Left lung (tissue), 10 donors: ENCODE data around the gene LAMTOR3. TPM values are rescaled to one million over a fixed set of nuclear protein-coding genes. Genes with fewer than 3 reads are reported as not detected.

Source experiments
- ATAC-seq: fragments of 200-7000 bp; cut with Tn5 transposase; one replicate; pipeline ENCODE4 v1.9.1; 2020; ENCODE audit warnings: moderate library complexity
- DNase-seq, 4 donors: peaks; one replicate each; pipeline ENCODE4 v3.0.0-alpha.2; 2013 to 2020
- H3K27ac ChIP-seq, 2 donors: fragments of 200-600 bp; sonication (generic) in 1 of 2; one replicate each; pipeline versions ENCODE4 v1.5.0 to v1.8.0; 2020 to 2021
- H3K27me3 ChIP-seq, 2 donors: fragments of 200-600 bp; sonication (generic) in 1 of 2; one replicate each; pipeline versions ENCODE4 v1.5.0 to v1.8.0; 2020 to 2021
- H3K36me3 ChIP-seq, 2 donors: fragments of 200-600 bp; sonication (generic) in 1 of 2; one replicate each; pipeline versions ENCODE4 v1.5.0 to v1.8.0; 2020 to 2021
- H3K4me1 ChIP-seq, 2 donors: fragments of 200-600 bp; one replicate each; pipeline ENCODE4 v1.8.0; 2021
- H3K4me3 ChIP-seq, 2 donors: fragments of 200-600 bp; sonication (generic) in 1 of 2; one replicate each; pipeline versions ENCODE4 v1.5.0 to v1.8.0; 2020 to 2021; ENCODE audit warnings: mild to moderate bottlenecking in 1 of 2
- H3K9me3 ChIP-seq, 2 donors: fragments of 200-600 bp; sonication (generic) in 1 of 2; one replicate each; pipeline versions ENCODE4 v1.5.0 to v1.8.0; 2020 to 2021
- CTCF ChIP-seq, 2 donors: fragments of 200-600 bp; sonication (generic) in 1 of 2; IDR thresholded peaks; one replicate each; pipeline versions ENCODE4 v1.5.0 to v1.8.0; 2021; ENCODE audit warnings: antibody characterized with exemption in 2 of 2
- intact Hi-C, 2 donors: fragments of 100-400 bp; cut with DNase I; formaldehyde crosslinking; loops; one replicate each; pipeline versions ENCODE4 v1.11.2 to v1.14.2; 2022
- polyA plus RNA-seq, 6 donors: library from polyadenylated mRNA; unstranded; fragments of 120-200 nt; gene quantifications; one replicate each; pipeline ENCODE4 v1.2.1, GENCODE V29; 2013; ENCODE audit not compliant: insufficient read length in 6 of 6
- total RNA-seq, 2 donors: library from RNA; stranded (reverse); fragmentation: NEBNext Ultra II Directional; extraction: Animal tissue kit (Norgen Biotek cat#: 25700); gene quantifications; one replicate each; pipeline ENCODE4 v1.2.1, GENCODE V29; 2021
- donor health status: DM: no; HTN: yes; CAD: no.
- donor health status: DM: no; HTN: no; CAD: no.

The LAMTOR3 gene
- total and polyA plus RNA-seq, 8 donors = 41.9 to 79.6 (median 68.1) TPM

- Histone ChIP-seq H3K27ac (no peak overlapping the region), H3K4me3 (no peak overlapping the region), H3K36me3 (peaks cover 0 to 34% of the 10 kb centered on the region in 2 donors), H3K9me3 (no peaks in the 10 kb centered on the region), H3K4me1 (no peaks in the 10 kb centered on the region), H3K27me3 (no peaks in the 10 kb centered on the region)
- intact Hi-C loops = no loop called here
- no peak for TF ChIP-seq CTCF (IDR thresholded peaks at IDR 0.05)
- ATAC-seq = no peak
- DNase-seq = no peak
Observed at GRCh38 chr4:99875071-99875470, 19.2 kb downstream of the LAMTOR3 start.

GRCh38 chr4:99872570-99872969 is 21.7 kb downstream of the LAMTOR3 start:
- no peak for TF ChIP-seq CTCF (IDR thresholded peaks at IDR 0.05)
- no peak for DNase-seq
- intact Hi-C loops = no loop called here
- no peak for ATAC-seq
- Histone ChIP-seq H3K36me3 (peaks cover 0 to 22% of the 10 kb centered on the region in 2 donors), H3K4me1 (no peaks in the 10 kb centered on the region), H3K27ac (no peak overlapping the region), H3K4me3 (no peak overlapping the region), H3K9me3 (no peaks in the 10 kb centered on the region), H3K27me3 (no peaks in the 10 kb centered on the region)

- TF ChIP-seq CTCF (IDR thresholded peaks at IDR 0.05) = no peak
- Histone ChIP-seq H3K9me3 (no peaks in the 10 kb centered on the region), H3K4me1 (no peaks in the 10 kb centered on the region), H3K4me3 (no peak overlapping the region), H3K27ac (no peak overlapping the region), H3K27me3 (no peaks in the 10 kb centered on the region), H3K36me3 (peaks cover 0 to 16% of the 10 kb centered on the region in 2 donors)
- DNase-seq (no peak), ATAC-seq (no peak)
- intact Hi-C loops = no loop called here
Observed at GRCh38 chr4:99868126-99868596, 26.1 kb downstream of the LAMTOR3 start.

DNA sequence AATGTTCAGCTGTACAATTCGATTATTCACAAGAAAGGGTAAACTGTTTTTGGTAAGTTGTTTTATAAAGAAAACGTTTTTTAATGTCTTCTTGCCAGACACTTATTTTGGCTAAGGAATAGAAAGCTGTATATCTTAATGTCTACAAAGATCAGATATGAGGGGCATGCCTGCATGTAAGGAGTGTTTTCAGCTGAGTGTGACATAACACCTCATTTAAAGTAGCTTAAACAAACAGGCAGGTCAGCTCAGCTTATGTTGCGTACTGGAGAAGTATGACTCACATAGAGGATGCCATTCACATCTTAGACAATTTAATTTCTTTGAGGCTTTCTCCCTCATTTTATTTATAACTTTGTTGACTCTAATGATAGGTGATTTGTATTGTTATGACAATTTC is 30.4 kb downstream of the LAMTOR3 start:
- H3K36me3 ChIP-seq = peaks cover 0 to 13% of the 10 kb centered on the region in 2 donors
- H3K4me1 ChIP-seq = peaks cover 0 to 12% of the 10 kb centered on the region in 2 donors
- intact Hi-C loops = no loop called here
- ATAC-seq (peak; percentile 50), DNase-seq (peak in 2 of 4 donors; percentile 47 to 65)
- no peak for TF ChIP-seq CTCF (IDR thresholded peaks at IDR 0.05)
- H3K4me3 ChIP-seq = no peak overlapping the region
- no peaks in the 10 kb centered on the region for H3K9me3 ChIP-seq
- no peak overlapping the region for H3K27ac ChIP-seq
- H3K27me3 ChIP-seq = no peaks in the 10 kb centered on the region

GRCh38 chr4:99861120-99861905 is 32.9 kb downstream of the LAMTOR3 start:
- TF ChIP-seq CTCF (IDR thresholded peaks at IDR 0.05) = no peak
- Histone ChIP-seq H3K36me3 (peaks cover 0 to 3% of the 10 kb centered on the region in 2 donors), H3K27me3 (no peaks in the 10 kb centered on the region), H3K4me3 (no peak overlapping the region), H3K27ac (peak overlapping the region in 1 of 2 donors; percentile 49), H3K4me1 (peaks cover 0 to 30% of the 10 kb centered on the region in 2 donors), H3K9me3 (no peaks in the 10 kb centered on the region)
- no peak for DNase-seq
- intact Hi-C loops = no loop called here
- ATAC-seq = no peak
